D341Med (cell line): ENCODE results near the gene CDKN2A.

Experiments
- DNase-seq: peaks from one replicate; pipeline ENCODE4 v3.0.0; 2012; ENCODE audit warnings: low spot score

The CDKN2A gene

DNA sequence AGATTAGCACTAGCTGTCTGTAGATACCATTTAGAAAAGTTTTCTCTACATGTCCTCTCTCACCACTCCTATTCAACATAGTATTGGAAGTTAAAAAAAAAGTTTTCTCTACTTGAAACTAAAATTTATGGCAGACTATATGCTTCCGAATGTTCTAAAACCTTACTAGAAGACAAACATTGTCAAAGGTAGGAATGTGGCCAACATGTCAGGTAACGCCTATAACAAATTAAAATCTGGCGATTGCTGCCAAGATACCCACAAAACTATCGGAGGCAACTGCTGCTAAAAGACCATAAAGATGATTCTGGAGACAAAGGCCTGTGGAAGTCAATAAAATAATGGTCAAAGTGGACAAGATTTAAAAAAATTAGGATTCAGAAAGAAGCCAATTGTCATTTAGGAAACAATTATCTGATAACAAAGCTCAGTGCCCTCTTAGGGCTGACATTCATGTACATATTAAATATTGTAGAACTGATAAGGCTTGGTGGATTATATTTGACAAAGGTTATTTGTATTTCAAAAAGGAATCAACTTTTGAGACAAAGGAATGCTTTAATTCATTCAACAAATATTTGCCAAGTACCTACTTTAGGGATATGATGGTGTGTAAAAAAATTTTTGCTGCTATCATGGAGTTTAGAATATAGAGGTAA lies 52.7 kb downstream of the CDKN2A start:
- DNase-seq = no peak

DNA sequence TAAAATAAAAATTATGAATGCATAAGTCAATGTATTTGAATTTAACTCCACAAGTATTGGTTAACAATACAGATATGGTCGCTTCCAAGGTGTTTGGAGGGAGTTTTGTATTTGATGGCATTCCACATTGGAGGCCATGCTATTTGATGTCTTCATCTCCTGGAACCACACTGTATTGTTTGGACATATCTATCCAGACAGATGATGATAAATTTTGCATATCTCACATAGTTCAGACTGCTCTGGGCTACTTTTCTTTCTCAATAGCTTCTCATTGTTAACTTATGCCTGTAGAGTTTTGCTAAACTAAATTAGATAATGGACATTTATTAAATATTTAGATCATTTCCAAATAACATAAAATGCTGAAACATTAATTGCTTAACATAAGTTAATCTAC lies 58.0 kb downstream of the CDKN2A start:
- DNase-seq = no peak

DNA sequence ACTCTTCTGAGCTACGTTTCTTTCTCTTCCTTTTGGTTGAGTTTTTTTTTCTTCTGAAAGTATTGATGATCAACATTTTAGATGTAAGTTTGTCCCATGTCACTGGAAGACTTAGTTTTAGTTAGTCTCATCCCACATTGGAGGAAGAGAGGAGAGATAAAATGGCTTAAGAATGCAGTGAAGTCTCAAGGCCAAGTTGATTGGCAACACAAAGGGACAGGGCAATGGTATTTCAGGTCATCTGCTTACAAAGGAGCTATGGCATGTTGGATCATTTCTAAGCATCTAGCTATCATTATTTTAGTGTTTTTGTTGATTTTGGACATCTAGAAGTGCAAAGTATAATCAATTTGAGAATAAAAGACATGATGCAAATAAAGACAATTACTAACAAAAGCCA lies 58.6 kb downstream of the CDKN2A start:
- DNase-seq = no peak

GRCh38 chr9:21933865-21934264 lies 60.3 kb downstream of the CDKN2A start:
- no peak for DNase-seq

GRCh38 chr9:21933281-21933680 lies 60.9 kb downstream of the CDKN2A start:
- no peak for DNase-seq

GRCh38 chr9:21931428-21931827 lies 62.8 kb downstream of the CDKN2A start:
- no peak for DNase-seq

- DNase-seq = no peak
These were observed 66.4 kb downstream of the CDKN2A start for GRCh38 chr9:21927752-21928151.

GRCh38 chr9:21923694-21924093 lies 70.5 kb downstream of the CDKN2A start:
- no peak for DNase-seq

- no peak for DNase-seq
These were observed 74.5 kb downstream of the CDKN2A start for GRCh38 chr9:21919377-21920362.
